Esophagus muscularis mucosa (tissue), 4 donors: ENCODE results near the gene ADAMTS7. TPM values are rescaled to one million over a fixed set of nuclear protein-coding genes. Genes with fewer than 3 reads are reported as not detected.
A peak's percentile ranks its signal among the peaks of the same experiment; 100 is the strongest.

ENCODE experiments used
- DNase-seq: peaks from one replicate; pipeline ENCODE4 v3.0.0-alpha.2; 2017; ENCODE audit errors: extremely low spot score
- H3K27ac ChIP-seq, 4 donors: fragments of 200-600 bp; sonication (generic); replicated peaks in 1 of 4; 1 replicate in 3 of 4; 2 replicates in 1 of 4; pipeline ENCODE4 v1.5.1; 2016 to 2019; ENCODE audit warnings: mild to moderate bottlenecking in 1 of 4
- H3K27me3 ChIP-seq, 4 donors: fragments of 200-600 bp; sonication (generic); one replicate each; pipeline versions ENCODE4 v1.5.1 to v1.6.0; 2016 to 2019
- H3K36me3 ChIP-seq, 4 donors: fragments of 200-600 bp; sonication (generic); one replicate each; pipeline ENCODE4 v1.5.1; 2016 to 2019
- H3K4me1 ChIP-seq, 4 donors: fragments of 200-600 bp; sonication (generic); one replicate each; pipeline ENCODE4 v1.5.1; 2016 to 2019
- H3K4me3 ChIP-seq, 4 donors: fragments of 200-600 bp; sonication (generic); 1 replicate in 2 of 4; 2 replicates in 2 of 4; pipeline ENCODE4 v1.5.1; 2016 to 2019; ENCODE audit warnings: mild to moderate bottlenecking in 4 of 4, moderate library complexity in 1 of 4
- H3K9me3 ChIP-seq, 4 donors: fragments of 200-600 bp; sonication (generic); 1 replicate in 3 of 4; 2 replicates in 1 of 4; pipeline ENCODE4 v1.5.1; 2016 to 2019
- EP300 ChIP-seq: sonication (generic); formaldehyde crosslinking; IDR thresholded peaks from one replicate; pipeline ENCODE4 v1.6.1; 2017; ENCODE audit warnings: antibody characterized with exemption
- POLR2A ChIP-seq: fragments of 450-650 bp; IDR thresholded peaks from one replicate; pipeline ENCODE4 v1.6.1; 2017; ENCODE audit warnings: antibody characterized with exemption, moderate library complexity, mild to moderate bottlenecking, low read depth
- POLR2AphosphoS5 ChIP-seq, 2 donors: sonication (generic); formaldehyde crosslinking; IDR thresholded peaks; one replicate each; pipeline ENCODE4 v1.6.1; 2017; ENCODE audit warnings: antibody characterized with exemption in 2 of 2
- WGBS: methylation state at CpG from one replicate; pipeline ENCODE4 v1.1.5; 2018; 5-methylcytosine and 5-hydroxymethylcytosine counted together
- intact Hi-C: fragments of 100-400 bp; cut with DNase I; formaldehyde crosslinking; loops from one replicate; pipeline ENCODE4 v1.15.1; 2023
- total RNA-seq, 4 donors: library from RNA; depleted of rRNA; stranded (reverse); fragments of >200 nt; gene quantifications; one replicate each; pipeline versions ENCODE4 v1.1.0 to v1.2.1, GENCODE V29; 2016
- TF ChIP-seq, protein P1 (sequence below), 3 experiments: fragments of 200-600 bp in 2 of 3; fragments of 450-650 bp in 1 of 3; sonication (generic) in 2 of 3; IDR thresholded peaks; one replicate each; pipeline ENCODE4 v1.5.1; 2017 to 2019; ENCODE audit warnings: antibody characterized with exemption in 3 of 3, mild to moderate bottlenecking in 2 of 3, moderate library complexity in 1 of 3

Gene ADAMTS7, protein sequence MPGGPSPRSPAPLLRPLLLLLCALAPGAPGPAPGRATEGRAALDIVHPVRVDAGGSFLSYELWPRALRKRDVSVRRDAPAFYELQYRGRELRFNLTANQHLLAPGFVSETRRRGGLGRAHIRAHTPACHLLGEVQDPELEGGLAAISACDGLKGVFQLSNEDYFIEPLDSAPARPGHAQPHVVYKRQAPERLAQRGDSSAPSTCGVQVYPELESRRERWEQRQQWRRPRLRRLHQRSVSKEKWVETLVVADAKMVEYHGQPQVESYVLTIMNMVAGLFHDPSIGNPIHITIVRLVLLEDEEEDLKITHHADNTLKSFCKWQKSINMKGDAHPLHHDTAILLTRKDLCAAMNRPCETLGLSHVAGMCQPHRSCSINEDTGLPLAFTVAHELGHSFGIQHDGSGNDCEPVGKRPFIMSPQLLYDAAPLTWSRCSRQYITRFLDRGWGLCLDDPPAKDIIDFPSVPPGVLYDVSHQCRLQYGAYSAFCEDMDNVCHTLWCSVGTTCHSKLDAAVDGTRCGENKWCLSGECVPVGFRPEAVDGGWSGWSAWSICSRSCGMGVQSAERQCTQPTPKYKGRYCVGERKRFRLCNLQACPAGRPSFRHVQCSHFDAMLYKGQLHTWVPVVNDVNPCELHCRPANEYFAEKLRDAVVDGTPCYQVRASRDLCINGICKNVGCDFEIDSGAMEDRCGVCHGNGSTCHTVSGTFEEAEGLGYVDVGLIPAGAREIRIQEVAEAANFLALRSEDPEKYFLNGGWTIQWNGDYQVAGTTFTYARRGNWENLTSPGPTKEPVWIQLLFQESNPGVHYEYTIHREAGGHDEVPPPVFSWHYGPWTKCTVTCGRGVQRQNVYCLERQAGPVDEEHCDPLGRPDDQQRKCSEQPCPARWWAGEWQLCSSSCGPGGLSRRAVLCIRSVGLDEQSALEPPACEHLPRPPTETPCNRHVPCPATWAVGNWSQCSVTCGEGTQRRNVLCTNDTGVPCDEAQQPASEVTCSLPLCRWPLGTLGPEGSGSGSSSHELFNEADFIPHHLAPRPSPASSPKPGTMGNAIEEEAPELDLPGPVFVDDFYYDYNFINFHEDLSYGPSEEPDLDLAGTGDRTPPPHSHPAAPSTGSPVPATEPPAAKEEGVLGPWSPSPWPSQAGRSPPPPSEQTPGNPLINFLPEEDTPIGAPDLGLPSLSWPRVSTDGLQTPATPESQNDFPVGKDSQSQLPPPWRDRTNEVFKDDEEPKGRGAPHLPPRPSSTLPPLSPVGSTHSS (N-terminal part only)
- total RNA-seq: 1 to 10 TPM; 2.0 to 4.6 (median 2.3) TPM

DNA sequence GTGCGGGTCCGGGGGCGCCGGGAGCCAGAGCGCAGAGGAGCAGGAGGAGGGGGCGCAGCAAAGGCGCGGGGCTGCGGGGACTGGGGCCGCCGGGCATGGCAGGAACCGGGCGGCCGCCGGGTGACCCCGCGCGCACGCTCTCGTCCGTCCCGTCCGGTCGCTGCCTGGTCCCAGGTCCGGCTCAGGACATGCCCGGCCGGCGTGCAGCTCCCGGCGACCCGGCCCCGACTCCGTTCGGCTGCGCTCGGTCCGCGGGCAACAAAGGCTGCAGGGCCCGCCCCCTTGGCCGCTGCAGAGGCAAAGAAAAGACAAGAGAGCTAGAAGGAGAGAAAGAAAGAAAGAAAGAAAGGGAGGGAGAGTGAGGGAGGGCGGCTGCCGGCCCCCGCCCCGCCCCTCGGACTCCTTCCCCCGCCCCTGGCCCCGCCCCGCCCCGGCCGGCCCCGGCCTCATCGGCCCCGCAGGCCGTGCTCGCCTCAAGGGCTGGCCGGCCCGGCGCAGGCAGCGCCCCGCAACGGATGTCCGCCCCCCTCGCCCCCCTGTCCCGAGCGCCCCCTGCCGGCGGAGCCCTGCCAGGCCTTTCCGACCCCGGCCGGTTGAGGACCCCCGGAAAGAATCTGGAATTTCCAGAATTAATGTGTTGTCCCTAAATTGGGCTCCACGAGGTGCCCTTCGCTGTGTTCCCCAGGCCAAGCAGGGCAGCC lies at the start of gene ADAMTS7:
TSS of gene ADAMTS7 (minus strand) at position 341 of the 701 bp plus-strand sequence. CDS start at position 97, 244 bp downstream.
- intact Hi-C loops: loop anchor here (5.0 kb wide), 1 partner anchor 61 kb away; the partner anchor contains the start of gene MORF4L1
- WGBS: under 1% methylated on average over 37 of the region's 73 CpGs
- H3K4me3 ChIP-seq: peak within 1 kb of the TSS; percentile 67 to 82 (median 76)
- no peaks in the 10 kb centered on the region for H3K9me3 ChIP-seq
- TF ChIP-seq, protein P1, sequence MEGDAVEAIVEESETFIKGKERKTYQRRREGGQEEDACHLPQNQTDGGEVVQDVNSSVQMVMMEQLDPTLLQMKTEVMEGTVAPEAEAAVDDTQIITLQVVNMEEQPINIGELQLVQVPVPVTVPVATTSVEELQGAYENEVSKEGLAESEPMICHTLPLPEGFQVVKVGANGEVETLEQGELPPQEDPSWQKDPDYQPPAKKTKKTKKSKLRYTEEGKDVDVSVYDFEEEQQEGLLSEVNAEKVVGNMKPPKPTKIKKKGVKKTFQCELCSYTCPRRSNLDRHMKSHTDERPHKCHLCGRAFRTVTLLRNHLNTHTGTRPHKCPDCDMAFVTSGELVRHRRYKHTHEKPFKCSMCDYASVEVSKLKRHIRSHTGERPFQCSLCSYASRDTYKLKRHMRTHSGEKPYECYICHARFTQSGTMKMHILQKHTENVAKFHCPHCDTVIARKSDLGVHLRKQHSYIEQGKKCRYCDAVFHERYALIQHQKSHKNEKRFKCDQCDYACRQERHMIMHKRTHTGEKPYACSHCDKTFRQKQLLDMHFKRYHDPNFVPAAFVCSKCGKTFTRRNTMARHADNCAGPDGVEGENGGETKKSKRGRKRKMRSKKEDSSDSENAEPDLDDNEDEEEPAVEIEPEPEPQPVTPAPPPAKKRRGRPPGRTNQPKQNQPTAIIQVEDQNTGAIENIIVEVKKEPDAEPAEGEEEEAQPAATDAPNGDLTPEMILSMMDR (IDR thresholded peaks at IDR 0.05): peak; percentile 68 to 77 (median 73)
- TF ChIP-seq POLR2AphosphoS5 (IDR thresholded peaks at IDR 0.05): no peak
- DNase-seq: no peak
- peak within 1 kb of the TSS; percentile 80 to 84 (median 82) for H3K27ac ChIP-seq
- no peaks in the 10 kb centered on the region for H3K36me3 ChIP-seq
- H3K27me3 ChIP-seq: no peaks in the 10 kb centered on the region
- peaks cover 17 to 29% (median 24%) of the 10 kb centered on the region in 4 donors for H3K4me1 ChIP-seq

DNA sequence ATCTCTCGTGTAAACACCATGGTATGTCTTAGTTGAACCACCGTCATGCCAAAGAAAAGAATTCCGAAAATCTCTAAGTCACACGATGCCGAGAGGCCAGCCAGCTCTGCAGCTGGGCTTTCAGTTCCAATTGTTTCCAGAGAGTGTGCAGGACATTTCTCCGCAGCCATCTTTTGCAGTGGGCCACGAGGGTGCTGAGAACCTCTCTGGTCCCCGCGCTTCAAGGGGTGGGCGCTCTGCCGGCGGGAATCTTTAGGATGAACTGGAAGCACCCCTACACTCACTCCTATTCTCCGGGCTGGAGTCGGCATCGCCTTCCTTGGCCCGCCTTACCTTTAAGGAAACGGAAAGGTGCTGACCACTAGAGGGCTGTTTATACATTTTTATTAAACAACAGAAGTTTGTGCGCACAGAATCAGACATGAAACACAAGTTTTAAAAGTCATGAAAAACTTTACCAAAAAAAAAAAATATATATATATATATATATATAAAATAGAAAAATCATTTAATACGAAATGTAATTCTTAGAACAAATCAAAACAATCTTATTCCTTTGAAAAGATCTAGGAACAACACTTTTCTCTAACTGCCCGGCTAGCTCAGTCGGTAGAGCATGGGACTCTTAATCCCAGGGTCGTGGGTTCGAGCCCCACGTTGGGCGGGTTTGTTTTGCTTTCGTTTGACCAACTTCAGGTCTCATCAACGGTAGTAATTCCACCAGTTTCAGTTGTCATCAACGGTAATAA lies 48.9 kb upstream of the ADAMTS7 start:
- H3K9me3 ChIP-seq: no peaks in the 10 kb centered on the region
- DNase-seq: no peak
- peak overlapping the region; percentile 49 to 61 (median 56) for H3K4me3 ChIP-seq
- peaks cover 0 to 6% (median 4%) of the 10 kb centered on the region in 4 donors for H3K4me1 ChIP-seq
- TF ChIP-seq POLR2AphosphoS5 (IDR thresholded peaks at IDR 0.05) (peak; percentile 27 to 35), POLR2A (no peak), EP300 (no peak)
- TF ChIP-seq, protein P1 (IDR thresholded peaks at IDR 0.05): peak; percentile 46 to 59 (median 53)
- no peaks in the 10 kb centered on the region for H3K36me3 ChIP-seq
- H3K27me3 ChIP-seq: no peaks in the 10 kb centered on the region
- intact Hi-C loops: no loop called here
- under 1% methylated on average over 28 of the region's 28 CpGs for WGBS
- peak overlapping the region; percentile 72 to 76 (median 75) for H3K27ac ChIP-seq

DNA sequence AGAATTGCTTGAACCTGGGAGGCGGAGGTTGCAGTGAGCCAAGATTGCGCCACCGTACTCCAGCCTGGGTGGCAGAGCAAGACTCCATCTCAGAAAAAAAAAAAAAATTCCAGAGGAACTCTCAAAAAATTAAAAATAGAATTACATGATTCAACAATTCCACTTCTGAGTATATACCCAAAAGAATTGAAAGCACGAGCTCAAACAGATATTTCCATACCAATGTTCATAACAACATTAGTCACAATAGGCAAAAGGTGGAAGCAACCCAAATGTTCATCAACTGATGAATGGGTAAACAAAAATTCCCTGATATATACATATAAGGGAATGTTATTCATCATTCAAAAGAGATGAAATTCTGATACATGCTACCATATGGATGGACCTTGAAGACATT lies 44.5 kb upstream of the ADAMTS7 start:
- H3K36me3 ChIP-seq: no peaks in the 10 kb centered on the region
- no peak overlapping the region for H3K27ac ChIP-seq
- DNase-seq: no peak
- H3K4me1 ChIP-seq: peaks cover 0 to 6% (median 3%) of the 10 kb centered on the region in 4 donors
- intact Hi-C loops: no loop called here
- H3K27me3 ChIP-seq: no peaks in the 10 kb centered on the region
- TF ChIP-seq POLR2A (no peak), POLR2AphosphoS5 (IDR thresholded peaks at IDR 0.05) (peak in 1 of 2 donors; percentile 42)
- WGBS: 52% methylated on average over 4 of the region's 4 CpGs
- no peak overlapping the region for H3K4me3 ChIP-seq
- no peaks in the 10 kb centered on the region for H3K9me3 ChIP-seq

DNA sequence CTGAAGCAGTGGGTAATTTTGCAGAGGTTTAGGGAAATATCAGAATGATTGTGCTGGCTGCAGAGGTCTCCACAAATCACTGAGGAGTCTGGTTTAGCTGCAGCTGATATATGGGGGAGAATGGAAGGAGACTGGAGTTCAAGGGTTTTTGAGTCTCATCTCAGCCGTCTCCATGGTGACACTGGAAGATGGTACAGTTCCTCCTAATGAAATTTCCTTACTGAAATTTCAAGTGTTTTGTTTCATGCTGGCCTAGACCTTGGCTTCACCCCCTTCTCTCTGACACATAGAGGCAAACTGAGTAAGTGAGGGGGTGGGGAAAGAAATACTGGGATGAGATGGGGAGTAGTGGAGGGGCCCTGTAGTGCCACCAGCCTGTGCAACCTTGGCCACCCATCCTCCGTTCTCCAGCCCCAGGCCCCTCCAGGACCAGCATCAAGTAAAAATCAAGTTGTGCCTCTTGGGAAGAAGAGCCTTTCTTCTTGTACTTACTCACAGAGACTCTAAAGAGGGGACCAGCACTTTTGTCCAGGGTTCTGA lies 43.6 kb upstream of the ADAMTS7 start:
- intact Hi-C loops: no loop called here
- DNase-seq: no peak
- TF ChIP-seq POLR2A (no peak), POLR2AphosphoS5 (IDR thresholded peaks at IDR 0.05) (no peak), EP300 (no peak)
- TF ChIP-seq, protein P1 (IDR thresholded peaks at IDR 0.05): no peak
- no peaks in the 10 kb centered on the region for H3K9me3 ChIP-seq
- peak overlapping the region in 1 of 4 donors; percentile 20 for H3K27ac ChIP-seq
- no peaks in the 10 kb centered on the region for H3K36me3 ChIP-seq
- H3K27me3 ChIP-seq: no peaks in the 10 kb centered on the region
- no peak overlapping the region for H3K4me3 ChIP-seq
- peaks cover 0 to 6% (median 1%) of the 10 kb centered on the region in 4 donors for H3K4me1 ChIP-seq
- 88% methylated on average over 2 of the region's 2 CpGs for WGBS
